K562 (cell line): ENCODE measurements around the gene PRKCG. TPM values are rescaled to one million over a fixed set of nuclear protein-coding genes. Genes with fewer than 3 reads are reported as not detected.

Experiments
- BRF1 ChIP-seq: IDR thresholded peaks from 3 replicates; pipeline ENCODE4 v1.6.1; 2011; ENCODE audit warnings: borderline replicate concordance, mild to moderate bottlenecking; ENCODE audit not compliant: insufficient read length; ENCODE audit errors: extremely low read depth
- CREB3L1 ChIP-seq: fragments of 450-650 bp; IDR thresholded peaks from 2 replicates; pipeline ENCODE4 v1.6.1; 2014; ENCODE audit warnings: low read depth, mild to moderate bottlenecking, moderate library complexity, borderline replicate concordance
- FIP1L1 ChIP-seq: fragments of 200-400 bp; formaldehyde crosslinking; IDR thresholded peaks from 2 replicates; pipeline ENCODE4 v1.6.1; 2018; ENCODE audit warnings: mild to moderate bottlenecking, low read depth, low read length; ENCODE audit not compliant: poor library complexity, severe bottlenecking
- FOXJ3 ChIP-seq: sonication (generic); formaldehyde crosslinking; IDR thresholded peaks from 2 replicates; pipeline ENCODE4 v1.4.0; 2020; ENCODE audit warnings: mild to moderate bottlenecking, missing genetic modification reagents
- MAZ ChIP-seq, 2 experiments: fragments of 450-650 bp in 1 of 2; sonication (generic) in 1 of 2; formaldehyde crosslinking; IDR thresholded peaks in 1 of 2; conservative IDR thresholded peaks in 1 of 2; 2 replicates each; pipeline versions ENCODE4 v1.4.0 to v1.5.0; 2020; ENCODE audit warnings: mild to moderate bottlenecking in 1 of 2, missing genetic modification reagents in 1 of 2
- MGA ChIP-seq: fragments of 450-650 bp; IDR thresholded peaks from 2 replicates; pipeline ENCODE4 v1.6.1; 2016; ENCODE audit warnings: mild to moderate bottlenecking, moderate library complexity
- RB1 ChIP-seq: fragments of 450-650 bp; IDR thresholded peaks from 2 replicates; pipeline ENCODE4 v1.6.1; 2017; ENCODE audit warnings: low read depth, mild to moderate bottlenecking
- TAF9B ChIP-seq: fragments of 450-650 bp; IDR thresholded peaks from 2 replicates; pipeline ENCODE4 v1.6.1; 2018; ENCODE audit warnings: mild to moderate bottlenecking; ENCODE audit not compliant: partially characterized antibody
- TFAM ChIP-seq: fragments of 250-450 bp; sonication (Bioruptor Pico); conservative IDR thresholded peaks from 2 replicates; pipeline ENCODE4 v1.5.0; 2021; ENCODE audit warnings: mild to moderate bottlenecking, moderate library complexity
- YBX1 ChIP-seq: fragments of 450-650 bp; IDR thresholded peaks from 2 replicates; pipeline ENCODE4 v1.7.1; 2016; ENCODE audit warnings: mild to moderate bottlenecking
- ZC3H8 ChIP-seq: fragments of 450-650 bp; IDR thresholded peaks from 2 replicates; pipeline ENCODE4 v1.6.1; 2017
- ZNF431 ChIP-seq: sonication (generic); formaldehyde crosslinking; IDR thresholded peaks from 2 replicates; pipeline ENCODE4 v1.8.0; 2022; ENCODE audit warnings: mild to moderate bottlenecking, missing genetic modification reagents
- ZNF561 ChIP-seq: fragments of 450-650 bp; formaldehyde crosslinking; conservative IDR thresholded peaks from 2 replicates; pipeline ENCODE4 v1.4.0; 2020; ENCODE audit warnings: mild to moderate bottlenecking, moderate library complexity
- ZNF589 ChIP-seq: fragments of 200-800 bp; sonication (Bioruptor generic); IDR thresholded peaks from 2 replicates; pipeline ENCODE4 v1.6.1; 2016; ENCODE audit warnings: low read depth, missing genetic modification characterization, missing compliant biosample characterization
- polyA plus RNA-seq, 8 experiments: library from polyadenylated mRNA; depleted of rRNA in 4 of 8; stranded (reverse) in 5 of 8; unstranded in 3 of 8; fragments of >200 nt; fragmentation: Nextera tagmentation in 2 of 8; fragmentation: Illumina TruSeq in 1 of 8; extraction: Ambion mirVana in 2 of 8; extraction: Trizol in 1 of 8; gene quantifications; 2 replicates each; pipeline versions ENCODE4 v1.2.1 to v1.2.3, GENCODE V29; 2011 to 2014; ENCODE audit warnings: inconsistent platforms in 1 of 8, missing spikeins in 1 of 8
- total RNA-seq, 7 experiments: library from RNA; depleted of rRNA in 6 of 7; stranded (reverse); fragments of >200 nt in 6 of 7; fragmentation: Illumina TruSeq in 2 of 7; extraction: Trizol in 2 of 7; gene quantifications; 2 replicates each; pipeline versions ENCODE4 v1.2.1 to v1.2.3, GENCODE V29; 2011 to 2021; ENCODE audit warnings: low replicate concordance in 1 of 7

PRKCG gene
- total and polyA plus RNA-seq, 9 of the 15 experiments (the other 6 are each of a cell fraction or from before 2014, with no cell fraction given): not detected

- no peak for TF ChIP-seq FOXJ3
- no peak for TF ChIP-seq TFAM
- peak; percentile 82; the same call in 1 of the 2 replicates for TF ChIP-seq CREB3L1
- TF ChIP-seq RB1: peak; percentile 51; the same call in 1 of the 2 replicates
- TF ChIP-seq MGA: peak; percentile 80
- TF ChIP-seq MAZ (CRISPR knock-in tag; conservative IDR thresholded peaks at IDR 0.05 in 1 of 2, IDR thresholded peaks at IDR 0.05 in 1 of 2): peak; percentile 79 to 82
- TF ChIP-seq TAF9B: peak; percentile 55
- no peak for TF ChIP-seq ZNF589 (CRISPR knock-in tag)
- no peak for TF ChIP-seq YBX1
- no peak for TF ChIP-seq BRF1
- no peak for TF ChIP-seq ZNF561 (CRISPR knock-in tag)
- 0 out of 2 replicates have a peak, but pooled peaks have one; percentile 59 for TF ChIP-seq ZNF431 (CRISPR knock-in tag)
- no peak for TF ChIP-seq ZC3H8
- TF ChIP-seq FIP1L1: peak; percentile 36
These were observed 12.8 kb upstream of the PRKCG start (continued) for GRCh38 chr19:53868892-53869804.
